GM19351 (cell line): ENCODE measurements around the gene USP5.

Experiments
- ATAC-seq: cut with Tn5 transposase; IDR thresholded peaks from one replicate; pipeline ENCODE4 v1.9.1; 2021; ENCODE audit warnings: mild to moderate bottlenecking, moderate library complexity; ENCODE audit not compliant: unreplicated experiment

USP5 gene

DNA sequence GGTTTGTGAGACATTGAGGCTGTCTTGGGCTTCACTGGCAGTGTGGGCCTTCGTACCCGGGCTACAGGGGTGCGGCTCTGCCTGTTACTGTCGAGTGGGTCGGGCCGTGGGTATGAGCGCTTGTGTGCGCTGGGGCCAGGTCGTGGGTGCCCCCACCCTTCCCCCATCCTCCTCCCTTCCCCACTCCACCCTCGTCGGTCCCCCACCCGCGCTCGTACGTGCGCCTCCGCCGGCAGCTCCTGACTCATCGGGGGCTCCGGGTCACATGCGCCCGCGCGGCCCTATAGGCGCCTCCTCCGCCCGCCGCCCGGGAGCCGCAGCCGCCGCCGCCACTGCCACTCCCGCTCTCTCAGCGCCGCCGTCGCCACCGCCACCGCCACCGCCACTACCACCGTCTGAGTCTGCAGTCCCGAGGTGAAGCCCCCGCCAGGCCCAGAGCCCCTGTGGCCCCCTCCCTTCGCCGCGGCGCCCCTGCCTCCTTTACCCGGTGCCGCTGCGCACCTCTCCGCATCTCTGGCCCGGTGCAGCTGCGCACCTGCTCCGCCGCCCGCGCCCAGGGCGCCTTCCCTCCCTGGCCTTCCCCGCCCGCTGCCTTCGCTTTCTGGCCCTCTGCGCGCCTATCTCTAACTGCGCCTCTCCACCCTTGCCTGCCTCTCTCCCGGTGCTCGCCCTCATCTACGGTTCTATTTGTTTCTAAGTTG lies 62.4 kb downstream of the USP5 start, which contains the start of gene ENO2:
TSS of gene ENO2 (plus strand) at position 335 of the 701 bp plus-strand sequence. CDS start 1,253 bp downstream, outside the sequence.
- peak; percentile 77 for ATAC-seq

DNA sequence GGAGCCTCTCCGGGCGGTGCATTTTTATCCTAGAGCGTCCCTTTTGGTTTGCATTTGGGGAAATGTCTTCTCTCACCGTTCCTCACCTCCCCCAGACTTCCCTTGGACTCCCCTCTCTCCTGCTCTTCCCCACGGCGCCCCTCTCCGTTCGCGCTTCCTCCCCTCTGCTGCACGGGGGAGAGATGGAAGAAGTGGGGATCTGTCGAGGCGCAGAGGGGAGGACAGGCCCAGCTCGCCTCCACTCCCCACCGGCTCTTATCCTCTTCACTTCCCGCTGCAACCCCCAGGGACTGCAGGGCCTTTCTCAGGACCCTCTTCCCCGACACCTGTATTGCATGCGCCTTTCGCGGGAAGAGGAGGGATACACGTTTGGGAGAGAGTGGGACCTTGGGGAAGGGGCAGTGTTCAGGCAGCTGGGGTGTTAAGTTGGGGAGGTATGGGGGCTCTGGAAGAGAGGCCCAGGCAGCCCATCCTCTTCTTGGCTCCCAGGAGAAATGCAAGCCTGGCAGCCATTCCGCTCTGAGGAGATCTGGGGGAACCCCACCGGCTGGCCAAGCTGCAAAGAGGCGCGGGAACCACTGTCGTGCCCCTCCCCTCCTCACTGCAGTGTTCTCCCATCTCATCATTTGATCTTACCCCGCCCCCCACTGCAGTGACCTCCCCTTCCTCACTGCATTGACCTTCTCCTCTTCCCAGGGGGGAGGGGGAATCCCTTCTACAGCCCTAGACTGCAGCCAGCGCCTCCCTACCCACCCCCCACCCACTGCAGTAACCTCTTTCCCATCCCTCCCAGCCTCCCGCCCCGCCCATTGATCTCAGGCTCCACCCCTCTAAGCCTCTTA lies 63.2 kb downstream of the USP5 start:
- no peak for ATAC-seq

DNA sequence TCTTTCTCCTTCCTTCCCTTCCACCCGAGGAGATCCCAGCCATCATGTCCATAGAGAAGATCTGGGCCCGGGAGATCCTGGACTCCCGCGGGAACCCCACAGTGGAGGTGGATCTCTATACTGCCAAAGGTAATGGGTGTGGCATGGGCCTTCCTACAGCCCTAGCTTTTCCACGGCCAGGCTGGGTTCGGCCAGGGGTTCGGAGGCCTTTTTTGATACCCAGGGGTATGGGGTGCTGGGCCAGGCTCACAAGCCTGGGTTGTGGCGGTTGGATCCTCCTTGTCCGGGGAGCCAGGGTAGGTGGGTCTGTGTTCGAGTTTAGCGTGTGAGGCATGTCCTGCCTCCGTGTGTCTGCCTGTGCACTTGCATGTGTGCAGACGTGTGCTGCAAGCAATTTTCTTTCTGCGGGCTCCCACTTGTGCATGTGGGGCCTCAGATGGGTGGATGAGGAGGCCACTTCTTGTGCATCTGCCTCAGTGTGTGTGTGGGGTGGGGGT lies 63.9 kb downstream of the USP5 start:
- no peak for ATAC-seq
